Mesenchymal stem cell (in vitro differentiated cells and primary cell): ENCODE results near the gene DNAH11.
"Not testable (repeated sequence)": the region's sequence is repeated elsewhere in the genome, so short reads cannot be mapped to it uniquely, and the experiment has no call there.

ENCODE experiments used
- DNase-seq: peaks from one replicate; pipeline ENCODE4 v3.0.0-alpha.2; 2013
- H2AFZ ChIP-seq: one replicate; pipeline ENCODE4 v1.6.1; 2013; ENCODE audit warnings: low read depth, mild to moderate bottlenecking, control low read depth, inconsistent platforms, low read length, moderate library complexity
- H2AK5ac ChIP-seq: 2 replicates; pipeline ENCODE4 v1.6.1; 2013; ENCODE audit warnings: low read length, moderate library complexity, mild to moderate bottlenecking, inconsistent platforms; ENCODE audit not compliant: severe bottlenecking
- H2BK120ac ChIP-seq: one replicate; pipeline ENCODE4 v1.6.1; 2013; ENCODE audit warnings: low read depth, mild to moderate bottlenecking, inconsistent platforms, low read length, moderate library complexity
- H2BK12ac ChIP-seq, 2 experiments: one replicate each; pipeline ENCODE4 v1.6.1; 2013; ENCODE audit warnings: inconsistent platforms in 2 of 2, low read length in 2 of 2, mild to moderate bottlenecking in 2 of 2, moderate library complexity in 2 of 2, control low read depth in 1 of 2
- H2BK15ac ChIP-seq: one replicate; pipeline ENCODE4 v1.6.1; 2013; ENCODE audit warnings: mild to moderate bottlenecking, low read depth, inconsistent platforms; ENCODE audit not compliant: poor library complexity, severe bottlenecking
- H2BK5ac ChIP-seq: 2 replicates; pipeline ENCODE4 v1.6.1; 2013; ENCODE audit warnings: low read depth, mild to moderate bottlenecking, low read length, control low read depth, inconsistent platforms; ENCODE audit not compliant: poor library complexity, severe bottlenecking
- H3K14ac ChIP-seq, 2 experiments: one replicate each; pipeline ENCODE4 v1.6.1; 2013; ENCODE audit warnings: inconsistent platforms in 2 of 2, low read length in 2 of 2, control low read depth in 1 of 2, mild to moderate bottlenecking in 1 of 2, moderate library complexity in 1 of 2
- H3K18ac ChIP-seq, 2 experiments: one replicate each; pipeline ENCODE4 v1.6.1; 2013; ENCODE audit warnings: inconsistent platforms in 2 of 2, low read length in 2 of 2, control low read depth in 1 of 2, low read depth in 1 of 2, mild to moderate bottlenecking in 1 of 2
- H3K23ac ChIP-seq, 2 experiments: one replicate each; pipeline ENCODE4 v1.6.1; 2013; ENCODE audit warnings: inconsistent platforms in 2 of 2, low read length in 2 of 2, mild to moderate bottlenecking in 2 of 2, moderate library complexity in 2 of 2, control low read depth in 1 of 2
- H3K27ac ChIP-seq: 2 replicates; pipeline ENCODE4 v1.5.1; 2013; ENCODE audit warnings: mild to moderate bottlenecking, moderate library complexity, low read length, control low read depth, inconsistent platforms; ENCODE audit not compliant: poor library complexity, severe bottlenecking
- H3K27me3 ChIP-seq, 2 experiments: 2 replicates each; pipeline versions ENCODE4 v1.6.1 to v1.7.0; 2013; ENCODE audit warnings: low read length in 2 of 2, mild to moderate bottlenecking in 2 of 2, moderate library complexity in 2 of 2, control low read depth in 1 of 2, inconsistent platforms in 1 of 2; ENCODE audit not compliant: control insufficient read depth in 1 of 2, insufficient read depth in 1 of 2
- H3K36me3 ChIP-seq, 2 experiments: 2 replicates each; pipeline versions ENCODE4 v1.6.1 to v1.7.0; 2013; ENCODE audit warnings: low read length in 2 of 2, control low read depth in 1 of 2, inconsistent platforms in 1 of 2, low read depth in 1 of 2, mild to moderate bottlenecking in 1 of 2; ENCODE audit not compliant: insufficient read depth in 2 of 2, control insufficient read depth in 1 of 2
- H3K4ac ChIP-seq, 2 experiments: one replicate each; pipeline ENCODE4 v1.6.1; 2013; ENCODE audit warnings: inconsistent platforms in 2 of 2, low read length in 2 of 2, mild to moderate bottlenecking in 2 of 2, moderate library complexity in 2 of 2, control low read depth in 1 of 2, low read depth in 1 of 2
- H3K4me1 ChIP-seq: 2 replicates; pipeline ENCODE4 v1.6.1; 2013; ENCODE audit warnings: low read depth, low read length, control low read depth; ENCODE audit not compliant: control insufficient read depth, insufficient read depth
- H3K4me2 ChIP-seq: 2 replicates; pipeline ENCODE4 v1.6.1; 2013; ENCODE audit warnings: low read length, mild to moderate bottlenecking, inconsistent platforms; ENCODE audit not compliant: poor library complexity, severe bottlenecking
- H3K4me3 ChIP-seq, 2 experiments: 2 replicates each; pipeline versions ENCODE4 v1.5.1 to v1.7.0; 2013; ENCODE audit warnings: low read length in 2 of 2, mild to moderate bottlenecking in 2 of 2, control low read depth in 1 of 2, low read depth in 1 of 2; ENCODE audit not compliant: insufficient read depth in 1 of 2
- H3K79me1 ChIP-seq: replicated peaks from 2 replicates; pipeline ENCODE4 v1.6.1; 2013; ENCODE audit warnings: mild to moderate bottlenecking, control low read depth, low read length, inconsistent platforms; ENCODE audit not compliant: poor library complexity, severe bottlenecking
- H3K9ac ChIP-seq: 2 replicates; pipeline ENCODE4 v1.7.0; 2013; ENCODE audit warnings: mild to moderate bottlenecking, low read length, moderate library complexity
- H3K9me3 ChIP-seq: 2 replicates; pipeline ENCODE4 v1.7.0; 2013; ENCODE audit warnings: mild to moderate bottlenecking, low read length; ENCODE audit not compliant: control insufficient read depth
- H4K8ac ChIP-seq: one replicate; pipeline ENCODE4 v1.6.1; 2013; ENCODE audit warnings: inconsistent platforms, mild to moderate bottlenecking, low read length, moderate library complexity
- H4K91ac ChIP-seq: one replicate; pipeline ENCODE4 v1.6.1; 2013; ENCODE audit warnings: mild to moderate bottlenecking, low read length, inconsistent platforms
- WGBS: methylation state at CpG from one replicate; pipeline ENCODE4 v1.1.7; 2013; ENCODE audit warnings: mixed read lengths; 5-methylcytosine and 5-hydroxymethylcytosine counted together

Gene DNAH11

GRCh38 chr7:21851559-21851967 lies 308.7 kb downstream of the DNAH11 start:
- no peak overlapping the region for H4K91ac ChIP-seq

GRCh38 chr7:21865631-21866204 lies 322.9 kb downstream of the DNAH11 start:
- not testable (repeated sequence) for H4K91ac ChIP-seq, H3K9ac ChIP-seq, H3K9me3 ChIP-seq, H3K4ac ChIP-seq, H2BK15ac ChIP-seq, H3K18ac ChIP-seq, H3K23ac ChIP-seq, H2AFZ ChIP-seq, H3K36me3 ChIP-seq, H3K27me3 ChIP-seq, H2BK120ac ChIP-seq, H2BK5ac ChIP-seq, DNase-seq, H2AK5ac ChIP-seq, H3K79me1 ChIP-seq, H3K27ac ChIP-seq, H4K8ac ChIP-seq, H3K4me1 ChIP-seq, H3K4me2 ChIP-seq, H2BK12ac ChIP-seq, H3K4me3 ChIP-seq, H3K14ac ChIP-seq
- 85% methylated on average over 7 of the region's 7 CpGs for WGBS

More at GRCh38 chr7:21851559-21851967, 308.7 kb downstream of the DNAH11 start:
- WGBS: 62% methylated on average over 5 of the region's 6 CpGs
- no peak overlapping the region for H2BK5ac ChIP-seq
- no peak overlapping the region for H3K18ac ChIP-seq
- no peak overlapping the region for H2BK12ac ChIP-seq
- no peak overlapping the region for H2AFZ ChIP-seq
- no peak overlapping the region for H3K4me2 ChIP-seq
- H3K14ac ChIP-seq: no peak overlapping the region
- H3K27me3 ChIP-seq: no peaks in the 10 kb centered on the region
- H3K27ac ChIP-seq: no peak overlapping the region
- H3K4me1 ChIP-seq: no peaks in the 10 kb centered on the region
- no peak overlapping the region for H3K4ac ChIP-seq
- no peak overlapping the region for H2AK5ac ChIP-seq
- H3K9ac ChIP-seq: no peak overlapping the region
- H2BK120ac ChIP-seq: no peak overlapping the region
- no peaks in the 10 kb centered on the region for H3K36me3 ChIP-seq
- no peak overlapping the region for H3K23ac ChIP-seq
- H3K9me3 ChIP-seq: no peaks in the 10 kb centered on the region
- H3K79me1 ChIP-seq: no peaks in the 10 kb centered on the region
- no peak overlapping the region for H4K8ac ChIP-seq
- H3K4me3 ChIP-seq: no peak overlapping the region
- H2BK15ac ChIP-seq: no peak overlapping the region
- DNase-seq: no peak

- Histone ChIP-seq H3K27me3 (no peaks in the 10 kb centered on the region), H3K4ac (no peak overlapping the region), H2BK5ac (no peak overlapping the region), H3K23ac (no peak overlapping the region), H3K27ac (no peak overlapping the region), H3K4me3 (no peak overlapping the region), H3K14ac (no peak overlapping the region), H4K8ac (no peak overlapping the region), H3K36me3 (no peaks in the 10 kb centered on the region), H3K4me1 (peaks cover 4% of the 10 kb centered on the region), H2BK15ac (no peak overlapping the region), H3K9me3 (no peaks in the 10 kb centered on the region), H2BK12ac (no peak overlapping the region), H2AFZ (no peak overlapping the region), H2BK120ac (no peak overlapping the region), H3K79me1 (no peaks in the 10 kb centered on the region), H3K9ac (no peak overlapping the region), H2AK5ac (no peak overlapping the region), H3K4me2 (no peak overlapping the region), H3K18ac (no peak overlapping the region), H4K91ac (no peak overlapping the region)
- WGBS: 33% methylated on average over 1 of the region's 1 CpG
- no peak for DNase-seq
Observed at GRCh38 chr7:21866731-21867130, 323.9 kb downstream of the DNAH11 start.

DNA sequence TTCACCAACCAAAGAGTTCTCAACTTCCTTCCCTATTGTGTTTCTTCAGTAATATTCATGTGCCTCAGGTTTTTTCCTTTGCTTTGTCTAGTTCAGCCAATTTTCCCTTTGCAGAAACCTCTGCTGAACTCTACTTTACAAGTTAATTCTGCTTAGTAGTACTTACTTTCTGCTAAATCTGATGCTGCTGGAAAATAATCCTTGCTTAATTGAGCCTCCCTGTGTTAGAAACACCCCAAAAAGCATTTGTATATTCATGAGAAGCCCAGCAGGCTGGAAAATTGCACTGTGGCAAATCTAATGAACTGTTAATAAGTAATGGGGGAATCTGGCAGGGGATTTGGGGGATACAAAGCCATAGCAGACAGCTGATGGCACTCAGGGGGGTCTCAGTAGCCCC lies 324.4 kb downstream of the DNAH11 start:
- Histone ChIP-seq H3K18ac (no peak overlapping the region), H3K4me2 (no peak overlapping the region), H3K9me3 (no peaks in the 10 kb centered on the region), H2BK5ac (no peak overlapping the region), H2AK5ac (no peak overlapping the region), H3K9ac (no peak overlapping the region), H3K27me3 (no peaks in the 10 kb centered on the region), H3K27ac (no peak overlapping the region), H3K79me1 (no peaks in the 10 kb centered on the region), H3K4me1 (peaks cover 4% of the 10 kb centered on the region), H3K14ac (no peak overlapping the region), H4K91ac (no peak overlapping the region), H2BK15ac (no peak overlapping the region), H2AFZ (no peak overlapping the region), H3K4ac (no peak overlapping the region), H3K4me3 (no peak overlapping the region), H3K36me3 (no peaks in the 10 kb centered on the region), H2BK12ac (no peak overlapping the region), H4K8ac (no peak overlapping the region), H2BK120ac (no peak overlapping the region), H3K23ac (no peak overlapping the region)
- DNase-seq: no peak
